ENCODE data around the gene LENEP.

The LENEP gene

GRCh38 chr1:155010211-155010918, 17.0 kb downstream of the LENEP start:
- no peak for DNase-seq (ENCODE audit: low read depth, low spot score)

- no peak for DNase-seq (ENCODE audit: low read depth, low spot score)
Measured at GRCh38 chr1:155011004-155011416, 17.6 kb downstream of the LENEP start.

GRCh38 chr1:155011437-155012025, 18.1 kb downstream of the LENEP start:
- no peak for DNase-seq (ENCODE audit: low read depth, low spot score)

GRCh38 chr1:155012026-155012546, 18.7 kb downstream of the LENEP start:
- no peak for DNase-seq (ENCODE audit: low read depth, low spot score)

- DNase-seq (ENCODE audit: low read depth, low spot score): no peak
Measured at GRCh38 chr1:155012776-155013602, 19.6 kb downstream of the LENEP start.

GRCh38 chr1:155013632-155014031, 20.2 kb downstream of the LENEP start:
- DNase-seq (ENCODE audit: low read depth, low spot score): no peak

- DNase-seq (ENCODE audit: low read depth, low spot score): no peak
Measured at GRCh38 chr1:155014709-155015508, 21.5 kb downstream of the LENEP start.

- no peak for DNase-seq (ENCODE audit: low read depth, low spot score)
Measured at GRCh38 chr1:155015527-155016230, 22.3 kb downstream of the LENEP start.

- no peak for DNase-seq (ENCODE audit: low read depth, low spot score)
Measured at GRCh38 chr1:155016231-155016831, 22.9 kb downstream of the LENEP start.

GRCh38 chr1:155017041-155017945, 23.9 kb downstream of the LENEP start:
- peak; percentile 80 for DNase-seq (ENCODE audit: low read depth, low spot score)

GRCh38 chr1:155017946-155018316, 24.5 kb downstream of the LENEP start:
- DNase-seq (ENCODE audit: low read depth, low spot score): no peak

- no peak for DNase-seq (ENCODE audit: low read depth, low spot score)
Measured at GRCh38 chr1:155018617-155019348, 25.4 kb downstream of the LENEP start.

GRCh38 chr1:155019377-155020245, 26.2 kb downstream of the LENEP start:
- no peak for DNase-seq (ENCODE audit: low read depth, low spot score)

- no peak for DNase-seq (ENCODE audit: low read depth, low spot score)
Measured at GRCh38 chr1:155022136-155022926, 28.9 kb downstream of the LENEP start.

GRCh38 chr1:155022927-155023236, 29.5 kb downstream of the LENEP start:
- no peak for DNase-seq (ENCODE audit: low read depth, low spot score)

- no peak for DNase-seq (ENCODE audit: low read depth, low spot score)
Measured at GRCh38 chr1:155023627-155024026, 30.2 kb downstream of the LENEP start.

- DNase-seq (ENCODE audit: low read depth, low spot score): no peak
Measured at GRCh38 chr1:155024315-155024714, 30.9 kb downstream of the LENEP start.
